Mesendoderm (in vitro differentiated cells): ENCODE data around the gene SDE2. TPM values are rescaled to one million over a fixed set of nuclear protein-coding genes. Genes with fewer than 3 reads are reported as not detected.

ENCODE experiments used
- DNase-seq: peaks from one replicate; pipeline ENCODE4 v3.0.0; 2013
- H2AK5ac ChIP-seq: 2 replicates; pipeline ENCODE4 v1.6.1; 2013; ENCODE audit warnings: low read length, inconsistent platforms
- H2BK120ac ChIP-seq: 2 replicates; pipeline ENCODE4 v1.6.1; 2013; ENCODE audit warnings: low read depth, mild to moderate bottlenecking, low read length, moderate library complexity, mixed read lengths
- H2BK15ac ChIP-seq: replicated peaks from 2 replicates; pipeline ENCODE4 v1.6.1; 2013; ENCODE audit warnings: low read depth, mild to moderate bottlenecking, moderate library complexity
- H2BK5ac ChIP-seq: 2 replicates; pipeline ENCODE4 v1.6.1; 2013; ENCODE audit warnings: low read length, inconsistent platforms
- H3K18ac ChIP-seq: 2 replicates; pipeline ENCODE4 v1.6.1; 2013; ENCODE audit warnings: mild to moderate bottlenecking, low read length, mixed read lengths
- H3K23ac ChIP-seq: one replicate; pipeline ENCODE4 v1.6.1; 2013; ENCODE audit warnings: low read length
- H3K27ac ChIP-seq: 2 replicates; pipeline ENCODE4 v1.5.1; 2013; ENCODE audit warnings: low read depth, mild to moderate bottlenecking, inconsistent platforms, low read length, moderate library complexity
- H3K27me3 ChIP-seq: 2 replicates; pipeline ENCODE4 v1.6.1; 2013; ENCODE audit warnings: low read length, control low read depth, mild to moderate bottlenecking, inconsistent platforms; ENCODE audit not compliant: insufficient read depth, poor library complexity
- H3K36me3 ChIP-seq: 2 replicates; pipeline ENCODE4 v1.6.1; 2013; ENCODE audit warnings: low read length, inconsistent platforms; ENCODE audit not compliant: control insufficient read depth, insufficient read depth
- H3K4ac ChIP-seq: one replicate; pipeline ENCODE4 v1.6.1; 2013; ENCODE audit warnings: low read depth, mild to moderate bottlenecking, low read length, moderate library complexity
- H3K4me1 ChIP-seq: 2 replicates; pipeline ENCODE4 v1.6.1; 2013; ENCODE audit warnings: low read depth, low read length, inconsistent platforms; ENCODE audit not compliant: control insufficient read depth
- H3K4me2 ChIP-seq: 2 replicates; pipeline ENCODE4 v1.6.1; 2013; ENCODE audit warnings: low read length
- H3K4me3 ChIP-seq: 2 replicates; pipeline ENCODE4 v1.5.1; 2013; ENCODE audit warnings: mild to moderate bottlenecking, low read length
- H3K56ac ChIP-seq: one replicate; pipeline ENCODE4 v1.6.1; 2013; ENCODE audit warnings: low read length
- H3K79me1 ChIP-seq: 2 replicates; pipeline ENCODE4 v1.6.1; 2013; ENCODE audit warnings: low read length, inconsistent platforms
- H3K79me2 ChIP-seq: 2 replicates; pipeline ENCODE4 v1.6.1; 2013; ENCODE audit warnings: mild to moderate bottlenecking, low read length; ENCODE audit not compliant: control insufficient read depth, insufficient read depth
- H3K9ac ChIP-seq: 2 replicates; pipeline ENCODE4 v1.6.1; 2013; ENCODE audit warnings: low read length, inconsistent platforms
- H4K5ac ChIP-seq: one replicate; pipeline ENCODE4 v1.6.1; 2013; ENCODE audit warnings: low read length
- H4K8ac ChIP-seq: one replicate; pipeline ENCODE4 v1.6.1; 2013; ENCODE audit warnings: low read depth, mild to moderate bottlenecking, control low read depth, low read length, moderate library complexity
- WGBS: extraction: QIAGEN DNeasy Blood & Tissue Kit; methylation state at CpG from one replicate; pipeline ENCODE4 v1.1.7; 2013; ENCODE audit warnings: low lambda C conversion rate, missing lambda C conversion rate; ENCODE audit not compliant: insufficient coverage; ENCODE audit errors: extremely low coverage; 5-methylcytosine and 5-hydroxymethylcytosine counted together
- polyA plus RNA-seq, 2 experiments: library from polyadenylated mRNA; stranded (reverse); fragments of 200-250 nt; gene quantifications; one replicate each; pipeline ENCODE4 v1.2.3, GENCODE V29; 2013

Gene SDE2
- 12.6 TPM for polyA plus RNA-seq (2013, experiment 1 of 2)
- polyA plus RNA-seq (2013, experiment 2 of 2), result 13.0 TPM

DNA sequence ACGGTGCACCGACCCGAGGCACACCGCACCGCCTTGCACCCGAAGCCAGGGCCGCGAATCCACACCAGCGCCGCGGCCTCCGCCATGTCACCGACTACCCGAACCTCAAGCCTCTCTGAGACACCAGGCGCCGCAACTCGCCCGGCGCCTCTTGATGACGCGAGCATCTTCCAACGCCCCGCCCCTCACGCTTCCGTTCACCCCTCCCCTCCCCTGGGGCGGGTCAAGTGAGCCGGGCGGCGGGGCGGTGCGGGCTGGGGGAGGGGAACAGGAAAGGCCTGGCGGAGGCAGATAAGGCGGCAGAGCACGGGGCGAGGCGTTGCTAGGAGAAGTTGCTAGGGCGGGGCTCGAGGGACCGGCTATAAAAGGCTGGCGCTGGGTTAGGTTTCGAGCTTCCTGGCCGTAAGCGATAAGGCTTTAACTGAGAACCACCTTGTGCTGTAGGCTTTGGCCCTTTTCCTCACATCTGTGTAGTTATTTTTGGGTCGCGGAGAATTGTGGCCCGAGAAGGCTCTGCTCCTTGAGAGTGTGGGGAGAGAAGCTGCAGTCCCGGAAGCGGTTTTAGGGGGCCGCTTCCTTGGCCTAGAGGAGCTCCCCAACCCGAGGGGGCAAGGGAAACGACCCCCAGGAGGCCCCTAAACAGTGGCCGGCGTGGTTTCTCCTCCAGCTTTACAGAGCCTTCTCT, at the start of gene SDE2:
TSS of gene SDE2 (minus strand) at position 117 of the 685 bp plus-strand sequence. CDS start at position 86, 31 bp downstream.
- Histone ChIP-seq H4K8ac (peak within 1 kb of the TSS; percentile 57), H2BK15ac (peak within 1 kb of the TSS; percentile 37), H3K23ac (no peak within 1 kb of the TSS), H3K79me2 (peaks cover 30% of the 10 kb centered on the region), H2BK120ac (no peak within 1 kb of the TSS), H3K9ac (peak within 1 kb of the TSS; percentile 93), H3K56ac (peak within 1 kb of the TSS; percentile 98), H3K27ac (peak within 1 kb of the TSS; percentile 97), H3K27me3 (no peaks in the 10 kb centered on the region), H3K79me1 (peaks cover 10% of the 10 kb centered on the region), H3K18ac (peak within 1 kb of the TSS; percentile 99), H3K4me3 (peak within 1 kb of the TSS; percentile 94), H4K5ac (no peak within 1 kb of the TSS), H2BK5ac (peak within 1 kb of the TSS; percentile 54), H2AK5ac (peak within 1 kb of the TSS; percentile 52), H3K4me2 (peak within 1 kb of the TSS; percentile 91), H3K4ac (peak within 1 kb of the TSS; percentile 62), H3K4me1 (peaks cover 10% of the 10 kb centered on the region), H3K36me3 (no peaks in the 10 kb centered on the region)
- DNase-seq, result peak; percentile 100
- no CpG with 5 or more reads among the region's 53 CpGs for WGBS

DNA sequence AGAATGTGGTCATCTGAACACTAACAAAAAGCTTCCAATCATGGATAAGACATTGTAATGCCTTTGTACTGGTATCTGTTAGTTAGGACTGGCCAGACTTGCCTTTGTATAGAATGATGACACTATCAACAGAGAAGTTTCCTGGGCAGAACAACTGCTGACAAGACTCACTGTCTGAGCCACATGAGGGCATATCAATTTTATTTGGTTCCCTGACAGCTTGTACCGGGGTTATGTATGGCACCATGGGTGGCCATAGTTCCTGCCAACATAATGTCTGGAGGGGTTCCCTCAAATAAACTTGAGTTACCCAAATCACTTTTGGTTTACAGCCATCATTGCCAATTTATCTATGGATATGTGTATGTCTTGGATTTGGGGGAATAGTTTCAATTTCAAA, 49.7 kb upstream of the SDE2 start:
- Histone ChIP-seq H3K4me2 (no peak overlapping the region), H2BK15ac (no peak overlapping the region), H2BK5ac (no peak overlapping the region), H4K5ac (no peak overlapping the region), H3K18ac (no peak overlapping the region), H3K4ac (no peak overlapping the region), H3K27me3 (no peaks in the 10 kb centered on the region), H2AK5ac (no peak overlapping the region), H3K9ac (no peak overlapping the region), H4K8ac (no peak overlapping the region), H3K56ac (no peak overlapping the region), H3K79me1 (no peaks in the 10 kb centered on the region), H3K4me1 (no peaks in the 10 kb centered on the region), H3K27ac (no peak overlapping the region), H3K4me3 (no peak overlapping the region), H3K79me2 (no peaks in the 10 kb centered on the region), H3K23ac (no peak overlapping the region), H2BK120ac (no peak overlapping the region), H3K36me3 (no peaks in the 10 kb centered on the region)
- WGBS, result no CpG with 5 or more reads among the region's 1 CpG
- DNase-seq, result no peak

- Histone ChIP-seq H2BK120ac (no peak overlapping the region), H3K4me1 (no peaks in the 10 kb centered on the region), H3K36me3 (no peaks in the 10 kb centered on the region), H3K27ac (no peak overlapping the region), H2AK5ac (no peak overlapping the region), H3K79me1 (no peaks in the 10 kb centered on the region), H3K4me3 (no peak overlapping the region), H4K8ac (no peak overlapping the region), H2BK15ac (no peak overlapping the region), H3K18ac (no peak overlapping the region), H3K23ac (no peak overlapping the region), H3K9ac (no peak overlapping the region), H3K4me2 (no peak overlapping the region), H3K79me2 (no peaks in the 10 kb centered on the region), H3K27me3 (no peaks in the 10 kb centered on the region), H4K5ac (no peak overlapping the region), H2BK5ac (no peak overlapping the region), H3K4ac (no peak overlapping the region), H3K56ac (no peak overlapping the region)
- DNase-seq, result no peak
- no CpG with 5 or more reads among the region's 1 CpG for WGBS
These were observed 48.4 kb upstream of the SDE2 start for GRCh38 chr1:226047495-226047894.

GRCh38 chr1:226046240-226046639, 47.1 kb upstream of the SDE2 start:
- DNase-seq, result no peak
- Histone ChIP-seq H4K5ac (no peak overlapping the region), H2BK5ac (no peak overlapping the region), H3K79me1 (no peaks in the 10 kb centered on the region), H3K27me3 (no peaks in the 10 kb centered on the region), H3K4ac (no peak overlapping the region), H3K56ac (no peak overlapping the region), H3K27ac (no peak overlapping the region), H2BK15ac (no peak overlapping the region), H3K4me3 (no peak overlapping the region), H3K4me1 (no peaks in the 10 kb centered on the region), H4K8ac (no peak overlapping the region), H3K18ac (no peak overlapping the region), H3K79me2 (no peaks in the 10 kb centered on the region), H3K9ac (no peak overlapping the region), H3K23ac (no peak overlapping the region), H3K36me3 (no peaks in the 10 kb centered on the region), H3K4me2 (no peak overlapping the region), H2BK120ac (no peak overlapping the region), H2AK5ac (no peak overlapping the region)
- no CpG with 5 or more reads among the region's 6 CpGs for WGBS

GRCh38 chr1:226044514-226045101, 45.5 kb upstream of the SDE2 start:
- Histone ChIP-seq H2BK120ac (no peak overlapping the region), H3K18ac (no peak overlapping the region), H4K5ac (no peak overlapping the region), H3K79me2 (no peaks in the 10 kb centered on the region), H3K56ac (no peak overlapping the region), H3K27ac (no peak overlapping the region), H2BK5ac (no peak overlapping the region), H3K4ac (no peak overlapping the region), H3K4me2 (no peak overlapping the region), H3K4me1 (no peaks in the 10 kb centered on the region), H3K9ac (no peak overlapping the region), H2BK15ac (no peak overlapping the region), H3K23ac (no peak overlapping the region), H4K8ac (no peak overlapping the region), H2AK5ac (no peak overlapping the region), H3K79me1 (no peaks in the 10 kb centered on the region), H3K27me3 (no peaks in the 10 kb centered on the region), H3K36me3 (no peaks in the 10 kb centered on the region), H3K4me3 (no peak overlapping the region)
- DNase-seq, result no peak
- no CpG with 5 or more reads among the region's 4 CpGs for WGBS
